ENCODE data around the gene OR8K3.

The OR8K3 gene

DNA sequence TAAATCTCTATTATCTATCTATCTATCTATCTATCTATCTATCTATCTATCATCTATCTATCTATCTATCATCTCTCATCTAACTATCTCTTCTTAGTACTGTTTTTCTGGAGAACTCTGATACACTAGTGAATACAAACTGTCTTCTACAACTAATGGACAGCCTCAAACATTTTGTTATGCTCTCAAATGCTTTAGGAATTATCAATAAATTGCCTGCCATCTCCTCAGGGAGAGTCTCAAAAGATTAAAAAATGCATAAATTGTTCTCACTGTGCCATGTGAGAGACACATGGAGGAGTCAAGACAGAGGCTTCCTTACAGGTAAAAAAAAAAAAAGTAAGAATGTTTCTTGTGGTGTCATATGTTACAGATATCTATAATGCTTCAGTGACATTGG lies at the start of gene OR8K3:
Gene OR8K3, plus strand, starts transcription at position 301 of the 400 bp plus-strand sequence. CDS start 3,163 bp downstream, outside the sequence.
- DNase-seq (ENCODE audit: low read depth, low spot score), result no peak

GRCh38 chr11:56271092-56271491 lies 43.9 kb upstream of the OR8K3 start:
- DNase-seq (ENCODE audit: low read depth, low spot score), result no peak

- DNase-seq (ENCODE audit: low read depth, low spot score), result no peak
Observed at GRCh38 chr11:56273854-56274253, 41.1 kb upstream of the OR8K3 start, which contains the start of gene OR5T1. Gene OR5T1 (plus strand): TSS chr11:56274154. CDS start chr11:56275639, 1,485 bp downstream.

DNA sequence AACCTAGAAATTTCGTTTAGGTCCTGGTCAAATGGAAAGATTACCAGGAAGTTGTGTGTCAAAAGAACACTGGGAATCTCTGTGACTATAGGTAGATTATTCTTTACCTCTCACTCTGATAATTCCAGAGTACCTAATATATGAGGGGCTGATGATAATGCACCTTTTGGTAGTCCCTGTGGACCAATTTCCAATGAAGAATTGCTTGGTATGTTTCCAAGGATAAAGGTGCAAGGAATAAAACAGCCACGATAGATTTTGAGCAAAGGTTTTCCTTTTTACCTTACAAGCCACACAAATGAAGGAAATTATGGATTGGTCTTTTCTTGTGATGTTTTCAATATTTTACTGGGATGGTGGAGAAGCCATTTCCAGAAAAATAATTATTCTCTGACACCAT lies 22.8 kb upstream of the OR8K3 start, which contains the start of gene OR8H1:
Gene OR8H1, minus strand, starts transcription at position 101 of the 400 bp plus-strand sequence. CDS start 1,192 bp downstream, outside the sequence.
- DNase-seq (ENCODE audit: low read depth, low spot score), result no peak

DNA sequence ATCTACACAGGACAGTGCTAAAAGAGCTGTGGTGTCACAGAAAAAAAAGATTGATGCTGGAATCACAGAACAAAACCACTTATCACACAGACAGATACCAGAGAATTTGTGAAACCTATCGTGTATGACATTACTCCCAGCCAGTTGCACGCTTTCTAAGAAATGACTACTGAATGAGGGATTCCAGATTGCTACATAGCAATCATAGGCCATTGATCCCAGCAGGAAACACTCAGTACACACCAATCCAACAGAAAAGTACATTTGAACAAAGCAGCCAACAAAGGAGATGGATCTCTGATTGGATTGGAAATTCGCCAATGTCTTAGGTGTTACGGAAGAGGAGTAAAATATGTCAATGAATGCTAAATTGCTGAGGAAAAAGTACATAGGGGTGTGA lies 18.0 kb upstream of the OR8K3 start:
- no peak for DNase-seq (ENCODE audit: low read depth, low spot score)

- DNase-seq (ENCODE audit: low read depth, low spot score), result no peak
Observed at GRCh38 chr11:56307836-56308235, 7.1 kb upstream of the OR8K3 start.

DNA sequence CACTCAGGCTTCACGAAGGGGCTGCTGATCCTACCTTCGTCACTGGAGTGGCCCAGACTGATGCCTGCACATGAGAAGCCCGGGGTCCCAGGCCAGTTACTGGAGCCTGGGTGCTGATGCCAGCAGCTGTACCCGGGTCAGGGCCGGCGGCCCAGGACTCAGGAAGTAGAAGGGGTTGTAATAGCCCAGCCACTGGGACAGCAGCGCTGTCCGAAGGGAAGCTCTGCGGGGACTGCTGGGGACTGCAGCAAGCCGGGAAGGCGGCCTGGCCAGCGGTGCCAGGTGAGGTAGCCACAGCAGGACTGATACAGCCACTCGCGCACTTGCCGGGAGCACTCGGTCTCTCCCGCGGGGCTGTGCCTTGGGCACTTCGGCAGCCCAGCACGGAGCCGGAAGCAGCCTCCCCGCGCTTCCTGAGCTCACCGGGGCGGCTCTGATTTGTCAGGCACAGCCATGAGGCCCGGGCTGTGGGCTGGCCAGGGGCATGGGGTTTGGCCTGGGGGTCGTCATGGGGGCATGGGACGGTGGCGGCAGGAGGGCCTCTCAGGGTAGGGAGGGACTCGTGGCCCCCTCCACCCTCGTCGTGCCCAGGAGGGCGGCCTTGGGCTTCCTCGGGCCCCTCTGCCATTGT lies 17.0 kb downstream of the OR8K3 start:
- no peak for DNase-seq (ENCODE audit: low read depth, low spot score)

GRCh38 chr11:56333156-56333555 lies 18.2 kb downstream of the OR8K3 start:
- DNase-seq (ENCODE audit: low read depth, low spot score), result no peak

GRCh38 chr11:56340289-56340688 lies 25.3 kb downstream of the OR8K3 start:
- DNase-seq (ENCODE audit: low read depth, low spot score), result no peak

DNA sequence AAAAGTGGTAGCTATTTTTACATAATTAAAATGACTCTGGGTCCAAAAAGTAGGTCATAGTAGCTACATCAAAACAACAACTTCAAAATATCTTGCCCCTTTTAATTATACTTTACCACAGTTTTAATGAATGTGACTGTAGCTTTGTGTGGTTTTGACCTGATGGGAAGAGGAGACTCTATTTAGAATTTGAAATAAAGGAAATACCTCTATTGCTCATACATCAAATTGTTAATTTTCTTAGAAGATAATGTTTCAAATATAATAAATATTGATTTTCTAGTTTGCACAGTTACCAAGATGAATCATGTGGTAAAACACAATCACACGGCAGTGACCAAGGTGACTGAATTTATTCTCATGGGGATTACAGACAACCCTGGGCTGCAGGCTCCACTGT lies 30.8 kb downstream of the OR8K3 start, which contains the start of gene OR8K1:
Gene OR8K1, plus strand, starts transcription at position 301 of the 400 bp plus-strand sequence. Its CDS starts 0 bp downstream, at position 301.
- no peak for DNase-seq (ENCODE audit: low read depth, low spot score)

- DNase-seq (ENCODE audit: low read depth, low spot score), result no peak
Observed at GRCh38 chr11:56353991-56354390, 39.0 kb downstream of the OR8K3 start, which contains the start of gene OR8J1. Gene OR8J1 (plus strand): TSS chr11:56354291. CDS start chr11:56360247, 5,956 bp downstream.
